GM19463 (cell line): ENCODE results near the gene FGFR3.

Experiments used
- ATAC-seq: cut with Tn5 transposase; IDR thresholded peaks from one replicate; pipeline ENCODE4 v1.9.1; 2021; ENCODE audit warnings: mild to moderate bottlenecking, moderate library complexity; ENCODE audit not compliant: unreplicated experiment

FGFR3 gene

GRCh38 chr4:1756079-1756478, 37.0 kb upstream of the FGFR3 start:
- no peak for ATAC-seq

- ATAC-seq = no peak
Measured at GRCh38 chr4:1756893-1757779, 36.0 kb upstream of the FGFR3 start.

- no peak for ATAC-seq
Measured at GRCh38 chr4:1757836-1758235, 35.3 kb upstream of the FGFR3 start.

- ATAC-seq = no peak
Measured at GRCh38 chr4:1758306-1759121, 34.6 kb upstream of the FGFR3 start.

GRCh38 chr4:1759170-1759817, 33.8 kb upstream of the FGFR3 start:
- ATAC-seq = no peak

- ATAC-seq = no peak
Measured at GRCh38 chr4:1759818-1760223, 33.3 kb upstream of the FGFR3 start.

- no peak for ATAC-seq
Measured at GRCh38 chr4:1760521-1761071, 32.5 kb upstream of the FGFR3 start.

- ATAC-seq = no peak
Measured at GRCh38 chr4:1761130-1761689, 31.9 kb upstream of the FGFR3 start.

GRCh38 chr4:1762264-1763010, 30.7 kb upstream of the FGFR3 start:
- ATAC-seq = no peak

- ATAC-seq = no peak
Measured at GRCh38 chr4:1763070-1763549, 30.0 kb upstream of the FGFR3 start.

GRCh38 chr4:1763550-1764080, 29.5 kb upstream of the FGFR3 start:
- ATAC-seq = no peak

GRCh38 chr4:1764670-1765069, 28.4 kb upstream of the FGFR3 start:
- no peak for ATAC-seq

- no peak for ATAC-seq
Measured at GRCh38 chr4:1765409-1766072, 27.6 kb upstream of the FGFR3 start.

- no peak for ATAC-seq
Measured at GRCh38 chr4:1766106-1767060, 26.7 kb upstream of the FGFR3 start.

- no peak for ATAC-seq
Measured at GRCh38 chr4:1767061-1767769, 25.9 kb upstream of the FGFR3 start.

- ATAC-seq = no peak
Measured at GRCh38 chr4:1767770-1768366, 25.2 kb upstream of the FGFR3 start.
